Measurements from ENCODE around the gene PLPP3. TPM values are rescaled to one million over a fixed set of nuclear protein-coding genes. Genes with fewer than 3 reads are reported as not detected.

Gene PLPP3
- total and polyA plus RNA-seq, 2 donors (not counting 1 experiment from before 2014, with no cell fraction given) = 343 to 465 TPM

- TF ChIP-seq CTCF (conservative IDR thresholded peaks at IDR 0.05 in 1 of 2, IDR thresholded peaks at IDR 0.05 in 1 of 2; ENCODE audit: low read depth in 1 of 2, low read length in 2 of 2) (no peak), EZH2 (IDR thresholded peaks at IDR 0.05; ENCODE audit: low read length, missing control alignments) (no peak)
- H3K4me1 ChIP-seq (ENCODE audit: control insufficient read depth, extremely low read depth, insufficient read depth, low read length) = no peaks in the 10 kb centered on the region
- H3K9ac ChIP-seq (ENCODE audit: insufficient read depth, low read length) = no peak overlapping the region
- H3K9me3 ChIP-seq (ENCODE audit: control insufficient read depth, insufficient read depth, low read depth, low read length) = no peaks in the 10 kb centered on the region
- peaks cover 99% of the 10 kb centered on the region for H3K79me2 ChIP-seq (ENCODE audit: control insufficient read depth, insufficient read depth, low read length)
- no peak overlapping the region for H3K4me2 ChIP-seq (ENCODE audit: extremely low read depth, insufficient read depth, low read length)
- no peak overlapping the region for H2AFZ ChIP-seq (ENCODE audit: low read length)
- peaks cover 14% of the 10 kb centered on the region for H4K20me1 ChIP-seq (ENCODE audit: control insufficient read depth, extremely low read depth, insufficient read depth, low read length)
- no peak overlapping the region for H3K27ac ChIP-seq (ENCODE audit: insufficient read depth, low read length)
- H3K36me3 ChIP-seq (ENCODE audit: control insufficient read depth, insufficient read depth, low read length) = peaks cover 2% of the 10 kb centered on the region
- no peak overlapping the region for H3K4me3 ChIP-seq (replicated peaks in 1 of 4; ENCODE audit: control extremely low read depth in 1 of 4, insufficient read depth in 1 of 4, low read depth in 3 of 4, low read length in 4 of 4)
- no peak for DNase-seq (ENCODE audit: low read depth in 2 of 2)
- H3K27me3 ChIP-seq (ENCODE audit: control insufficient read depth, insufficient read depth, low read length) = no peaks in the 10 kb centered on the region
Measured at GRCh38 chr1:56550859-56551188, 28.5 kb downstream of the PLPP3 start.

GRCh38 chr1:56550138-56550858 lies 29.1 kb downstream of the PLPP3 start:
- Histone ChIP-seq H3K4me2 (ENCODE audit: extremely low read depth, insufficient read depth, low read length) (no peak overlapping the region), H3K9me3 (ENCODE audit: control insufficient read depth, insufficient read depth, low read depth, low read length) (no peaks in the 10 kb centered on the region), H3K9ac (ENCODE audit: insufficient read depth, low read length) (no peak overlapping the region), H3K27me3 (ENCODE audit: control insufficient read depth, insufficient read depth, low read length) (no peaks in the 10 kb centered on the region), H3K4me3 (replicated peaks in 1 of 4; ENCODE audit: control extremely low read depth in 1 of 4, insufficient read depth in 1 of 4, low read depth in 3 of 4, low read length in 4 of 4) (no peak overlapping the region), H3K36me3 (ENCODE audit: control insufficient read depth, insufficient read depth, low read length) (peaks cover 2% of the 10 kb centered on the region), H3K27ac (ENCODE audit: insufficient read depth, low read length) (no peak overlapping the region), H4K20me1 (ENCODE audit: control insufficient read depth, extremely low read depth, insufficient read depth, low read length) (peaks cover 14% of the 10 kb centered on the region), H2AFZ (ENCODE audit: low read length) (no peak overlapping the region), H3K4me1 (ENCODE audit: control insufficient read depth, extremely low read depth, insufficient read depth, low read length) (no peaks in the 10 kb centered on the region), H3K79me2 (ENCODE audit: control insufficient read depth, insufficient read depth, low read length) (peaks cover 99% of the 10 kb centered on the region)
- DNase-seq (ENCODE audit: low read depth in 2 of 2) = no peak
- no peak for TF ChIP-seq CTCF (conservative IDR thresholded peaks at IDR 0.05 in 1 of 2, IDR thresholded peaks at IDR 0.05 in 1 of 2; ENCODE audit: low read depth in 1 of 2, low read length in 2 of 2)
- TF ChIP-seq EZH2 (IDR thresholded peaks at IDR 0.05; ENCODE audit: low read length, missing control alignments) = no peak

- Histone ChIP-seq H4K20me1 (ENCODE audit: control insufficient read depth, extremely low read depth, insufficient read depth, low read length) (peaks cover 18% of the 10 kb centered on the region), H3K36me3 (ENCODE audit: control insufficient read depth, insufficient read depth, low read length) (peaks cover 2% of the 10 kb centered on the region), H3K4me1 (ENCODE audit: control insufficient read depth, extremely low read depth, insufficient read depth, low read length) (no peaks in the 10 kb centered on the region), H3K4me2 (ENCODE audit: extremely low read depth, insufficient read depth, low read length) (no peak overlapping the region), H3K9ac (ENCODE audit: insufficient read depth, low read length) (no peak overlapping the region), H3K27me3 (ENCODE audit: control insufficient read depth, insufficient read depth, low read length) (no peaks in the 10 kb centered on the region), H3K79me2 (ENCODE audit: control insufficient read depth, insufficient read depth, low read length) (peaks cover 100% of the 10 kb centered on the region), H2AFZ (ENCODE audit: low read length) (no peak overlapping the region), H3K27ac (ENCODE audit: insufficient read depth, low read length) (no peak overlapping the region), H3K4me3 (replicated peaks in 1 of 4; ENCODE audit: control extremely low read depth in 1 of 4, insufficient read depth in 1 of 4, low read depth in 3 of 4, low read length in 4 of 4) (no peak overlapping the region), H3K9me3 (ENCODE audit: control insufficient read depth, insufficient read depth, low read depth, low read length) (no peaks in the 10 kb centered on the region)
- TF ChIP-seq EZH2 (IDR thresholded peaks at IDR 0.05; ENCODE audit: low read length, missing control alignments) = no peak
- no peak for TF ChIP-seq CTCF (conservative IDR thresholded peaks at IDR 0.05 in 1 of 2, IDR thresholded peaks at IDR 0.05 in 1 of 2; ENCODE audit: low read depth in 1 of 2, low read length in 2 of 2)
- no peak for DNase-seq (ENCODE audit: low read depth in 2 of 2)
Measured at GRCh38 chr1:56548571-56548970, 30.8 kb downstream of the PLPP3 start.

Measured in fibroblast of lung (primary cell).